IMR-90 (cell line): ENCODE measurements around the gene GNAI3.

Source experiments
- BHLHE40 ChIP-seq: fragments of 150-350 bp; IDR thresholded peaks from 2 replicates; pipeline ENCODE4 v1.6.1; 2016; ENCODE audit warnings: mild to moderate bottlenecking, low read depth, low read length
- CEBPB ChIP-seq: IDR thresholded peaks from 2 replicates; pipeline ENCODE4 v1.6.1; 2012; ENCODE audit warnings: low read depth, low read length, improper control_type of control experiment
- MAFK ChIP-seq: IDR thresholded peaks from 2 replicates; pipeline ENCODE4 v1.6.1; 2012; ENCODE audit warnings: low read depth, low read length, improper control_type of control experiment
- MAZ ChIP-seq: IDR thresholded peaks from 2 replicates; pipeline ENCODE4 v1.6.1; 2012; ENCODE audit warnings: low read depth, mild to moderate bottlenecking, low read length, improper control_type of control experiment, moderate library complexity, borderline replicate concordance
- MXI1 ChIP-seq: IDR thresholded peaks from 2 replicates; pipeline ENCODE4 v1.6.1; 2012; ENCODE audit warnings: low read depth, mild to moderate bottlenecking, low read length, moderate library complexity, borderline replicate concordance
- NFE2L2 ChIP-seq: fragments of 150-350 bp; IDR thresholded peaks from 2 replicates; pipeline ENCODE4 v1.6.1; 2016; ENCODE audit warnings: low read depth, mild to moderate bottlenecking, low read length
- POLR2A ChIP-seq: IDR thresholded peaks from 2 replicates; pipeline ENCODE4 v1.6.1; 2012; ENCODE audit warnings: mild to moderate bottlenecking, low read depth, low read length
- RAD21 ChIP-seq: IDR thresholded peaks from 2 replicates; pipeline ENCODE4 v1.6.1; 2012; ENCODE audit warnings: low read length, improper control_type of control experiment
- RCOR1 ChIP-seq: IDR thresholded peaks from 2 replicates; pipeline ENCODE4 v1.6.1; 2012; ENCODE audit warnings: mild to moderate bottlenecking, low read length, improper control_type of control experiment; ENCODE audit not compliant: insufficient replicate concordance
- RFX5 ChIP-seq: IDR thresholded peaks from 2 replicates; pipeline ENCODE4 v1.8.0; 2012; ENCODE audit warnings: low read depth, mild to moderate bottlenecking, low read length, moderate library complexity
- SMC3 ChIP-seq: fragments of 150-350 bp; IDR thresholded peaks from 2 replicates; pipeline ENCODE4 v1.6.1; 2016; ENCODE audit warnings: low read depth, mild to moderate bottlenecking, antibody characterized with exemption, low read length, moderate library complexity
- TF ChIP-seq, protein P1 (sequence below): conservative IDR thresholded peaks from 2 replicates; pipeline ENCODE4 v1.5.1; 2012; ENCODE audit warnings: mild to moderate bottlenecking, low read depth, low read length, improper control_type of control experiment
- TF ChIP-seq, protein P2 (sequence below): fragments of 150-350 bp; IDR thresholded peaks from 2 replicates; pipeline ENCODE4 v1.6.1; 2017; ENCODE audit warnings: mild to moderate bottlenecking, antibody characterized with exemption, low read length, low read depth

DNA sequence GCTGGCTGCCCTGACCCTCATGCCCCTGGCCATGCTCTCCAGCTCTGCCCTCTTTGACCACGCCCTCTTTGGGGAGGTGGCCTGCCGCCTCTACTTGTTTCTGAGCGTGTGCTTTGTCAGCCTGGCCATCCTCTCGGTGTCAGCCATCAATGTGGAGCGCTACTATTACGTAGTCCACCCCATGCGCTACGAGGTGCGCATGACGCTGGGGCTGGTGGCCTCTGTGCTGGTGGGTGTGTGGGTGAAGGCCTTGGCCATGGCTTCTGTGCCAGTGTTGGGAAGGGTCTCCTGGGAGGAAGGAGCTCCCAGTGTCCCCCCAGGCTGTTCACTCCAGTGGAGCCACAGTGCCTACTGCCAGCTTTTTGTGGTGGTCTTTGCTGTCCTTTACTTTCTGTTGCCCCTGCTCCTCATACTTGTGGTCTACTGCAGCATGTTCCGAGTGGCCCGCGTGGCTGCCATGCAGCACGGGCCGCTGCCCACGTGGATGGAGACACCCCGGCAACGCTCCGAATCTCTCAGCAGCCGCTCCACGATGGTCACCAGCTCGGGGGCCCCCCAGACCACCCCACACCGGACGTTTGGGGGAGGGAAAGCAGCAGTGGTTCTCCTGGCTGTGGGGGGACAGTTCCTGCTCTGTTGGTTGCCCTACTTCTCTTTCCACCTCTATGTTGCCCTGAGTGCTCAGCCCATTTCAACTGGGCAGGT, 5.0 kb upstream of the GNAI3 start:
- TF ChIP-seq NFE2L2 (no peak), POLR2A (no peak), SMC3 (no peak), BHLHE40 (no peak), MAFK (no peak), MXI1 (no peak), RCOR1 (no peak), MAZ (no peak), CEBPB (no peak), RFX5 (no peak), RAD21 (no peak)
- TF ChIP-seq, protein P1, sequence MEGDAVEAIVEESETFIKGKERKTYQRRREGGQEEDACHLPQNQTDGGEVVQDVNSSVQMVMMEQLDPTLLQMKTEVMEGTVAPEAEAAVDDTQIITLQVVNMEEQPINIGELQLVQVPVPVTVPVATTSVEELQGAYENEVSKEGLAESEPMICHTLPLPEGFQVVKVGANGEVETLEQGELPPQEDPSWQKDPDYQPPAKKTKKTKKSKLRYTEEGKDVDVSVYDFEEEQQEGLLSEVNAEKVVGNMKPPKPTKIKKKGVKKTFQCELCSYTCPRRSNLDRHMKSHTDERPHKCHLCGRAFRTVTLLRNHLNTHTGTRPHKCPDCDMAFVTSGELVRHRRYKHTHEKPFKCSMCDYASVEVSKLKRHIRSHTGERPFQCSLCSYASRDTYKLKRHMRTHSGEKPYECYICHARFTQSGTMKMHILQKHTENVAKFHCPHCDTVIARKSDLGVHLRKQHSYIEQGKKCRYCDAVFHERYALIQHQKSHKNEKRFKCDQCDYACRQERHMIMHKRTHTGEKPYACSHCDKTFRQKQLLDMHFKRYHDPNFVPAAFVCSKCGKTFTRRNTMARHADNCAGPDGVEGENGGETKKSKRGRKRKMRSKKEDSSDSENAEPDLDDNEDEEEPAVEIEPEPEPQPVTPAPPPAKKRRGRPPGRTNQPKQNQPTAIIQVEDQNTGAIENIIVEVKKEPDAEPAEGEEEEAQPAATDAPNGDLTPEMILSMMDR = no peak
- TF ChIP-seq, protein P2, sequence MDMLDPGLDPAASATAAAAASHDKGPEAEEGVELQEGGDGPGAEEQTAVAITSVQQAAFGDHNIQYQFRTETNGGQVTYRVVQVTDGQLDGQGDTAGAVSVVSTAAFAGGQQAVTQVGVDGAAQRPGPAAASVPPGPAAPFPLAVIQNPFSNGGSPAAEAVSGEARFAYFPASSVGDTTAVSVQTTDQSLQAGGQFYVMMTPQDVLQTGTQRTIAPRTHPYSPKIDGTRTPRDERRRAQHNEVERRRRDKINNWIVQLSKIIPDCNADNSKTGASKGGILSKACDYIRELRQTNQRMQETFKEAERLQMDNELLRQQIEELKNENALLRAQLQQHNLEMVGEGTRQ = no peak
